Trophoblast cell (in vitro differentiated cells and primary cell): Measurements from ENCODE around the gene FAM83G.

ENCODE experiments used
- DNase-seq, 2 donors: peaks; one replicate each; pipeline ENCODE4 v3.0.0-alpha.2; 2016
- H2AFZ ChIP-seq: 2 replicates; pipeline ENCODE4 v1.6.1; 2013; ENCODE audit warnings: low read length, moderate library complexity, mild to moderate bottlenecking; ENCODE audit not compliant: insufficient read depth, poor library complexity
- H2AK5ac ChIP-seq: 2 replicates; pipeline ENCODE4 v1.6.1; 2013; ENCODE audit warnings: mild to moderate bottlenecking, low read length
- H2BK120ac ChIP-seq: 2 replicates; pipeline ENCODE4 v1.6.1; 2013; ENCODE audit warnings: low read length, mild to moderate bottlenecking, moderate library complexity; ENCODE audit not compliant: insufficient read depth, poor library complexity
- H2BK12ac ChIP-seq: 2 replicates; pipeline ENCODE4 v1.6.1; 2013; ENCODE audit warnings: mild to moderate bottlenecking, low read length, moderate library complexity
- H2BK5ac ChIP-seq: 2 replicates; pipeline ENCODE4 v1.6.1; 2013; ENCODE audit warnings: low read length, low read depth, moderate library complexity, mild to moderate bottlenecking; ENCODE audit not compliant: poor library complexity
- H3K14ac ChIP-seq: 2 replicates; pipeline ENCODE4 v1.6.1; 2013; ENCODE audit warnings: mild to moderate bottlenecking, low read length
- H3K18ac ChIP-seq: 2 replicates; pipeline ENCODE4 v1.6.1; 2013; ENCODE audit warnings: mild to moderate bottlenecking, low read length
- H3K23ac ChIP-seq: 2 replicates; pipeline ENCODE4 v1.6.1; 2013; ENCODE audit warnings: low read length
- H3K27ac ChIP-seq: 2 replicates; pipeline ENCODE4 v1.5.1; 2013; ENCODE audit warnings: low read depth, mild to moderate bottlenecking, inconsistent platforms, low read length, moderate library complexity
- H3K27me3 ChIP-seq: 2 replicates; pipeline ENCODE4 v1.6.1; 2013; ENCODE audit warnings: inconsistent platforms, mild to moderate bottlenecking, low read length, moderate library complexity; ENCODE audit not compliant: insufficient read depth
- H3K36me3 ChIP-seq, 2 experiments: 1 replicate in 1 of 2; 2 replicates in 1 of 2; pipeline ENCODE4 v1.6.1; 2013; ENCODE audit warnings: low read length in 2 of 2, mild to moderate bottlenecking in 2 of 2, moderate library complexity in 1 of 2; ENCODE audit not compliant: insufficient read depth in 2 of 2, control insufficient read depth in 1 of 2
- H3K4ac ChIP-seq: 2 replicates; pipeline ENCODE4 v1.6.1; 2013; ENCODE audit warnings: low read depth, mild to moderate bottlenecking, low read length, moderate library complexity
- H3K4me1 ChIP-seq, 2 experiments: 1 replicate in 1 of 2; 2 replicates in 1 of 2; pipeline ENCODE4 v1.6.1; 2013; ENCODE audit warnings: low read length in 2 of 2, mild to moderate bottlenecking in 2 of 2, moderate library complexity in 1 of 2; ENCODE audit not compliant: insufficient read depth in 2 of 2, control insufficient read depth in 1 of 2
- H3K4me2 ChIP-seq: 2 replicates; pipeline ENCODE4 v1.6.1; 2013; ENCODE audit warnings: inconsistent platforms, mild to moderate bottlenecking, low read length, moderate library complexity
- H3K4me3 ChIP-seq: 2 replicates; pipeline ENCODE4 v1.5.1; 2013; ENCODE audit warnings: mild to moderate bottlenecking, low read depth, low read length, inconsistent platforms
- H3K79me1 ChIP-seq: one replicate; pipeline ENCODE4 v1.6.1; 2013; ENCODE audit warnings: low read length
- H3K79me2 ChIP-seq: 2 replicates; pipeline ENCODE4 v1.6.1; 2013; ENCODE audit warnings: low read length, mild to moderate bottlenecking; ENCODE audit not compliant: control insufficient read depth, insufficient read depth, poor library complexity
- H3K9ac ChIP-seq: 2 replicates; pipeline ENCODE4 v1.6.1; 2013; ENCODE audit warnings: mild to moderate bottlenecking, low read length
- H3K9me3 ChIP-seq: 2 replicates; pipeline ENCODE4 v1.6.1; 2013; ENCODE audit warnings: low read depth, mild to moderate bottlenecking, control low read depth, inconsistent platforms, low read length; ENCODE audit not compliant: insufficient read depth
- H4K12ac ChIP-seq: 2 replicates; pipeline ENCODE4 v1.6.1; 2013; ENCODE audit warnings: low read depth, mild to moderate bottlenecking, low read length, moderate library complexity
- H4K8ac ChIP-seq: 2 replicates; pipeline ENCODE4 v1.6.1; 2013; ENCODE audit warnings: low read depth, mild to moderate bottlenecking, low read length, moderate library complexity
- H4K91ac ChIP-seq: one replicate; pipeline ENCODE4 v1.6.1; 2013; ENCODE audit warnings: low read depth, mild to moderate bottlenecking, low read length, moderate library complexity
- WGBS: extraction: QIAGEN DNeasy Blood & Tissue Kit; methylation state at CpG from one replicate; pipeline ENCODE4 v1.1.7; 2013; ENCODE audit warnings: missing lambda C conversion rate; ENCODE audit not compliant: insufficient read length, insufficient coverage; ENCODE audit errors: extremely low coverage; 5-methylcytosine and 5-hydroxymethylcytosine counted together

The FAM83G gene

GRCh38 chr17:19011581-19011980 is 7.0 kb upstream of the FAM83G start:
- H3K23ac ChIP-seq: no peak overlapping the region
- H4K12ac ChIP-seq: no peak overlapping the region
- H3K4me3 ChIP-seq: no peak overlapping the region
- H3K9me3 ChIP-seq: no peaks in the 10 kb centered on the region
- peak overlapping the region; percentile 26 for H2BK120ac ChIP-seq
- WGBS: no CpG with 5 or more reads among the region's 6 CpGs
- H3K79me2 ChIP-seq: no peaks in the 10 kb centered on the region
- no peak overlapping the region for H2AFZ ChIP-seq
- H4K91ac ChIP-seq: peak overlapping the region; percentile 59
- H3K4me2 ChIP-seq: no peak overlapping the region
- peak overlapping the region; percentile 15 for H2BK12ac ChIP-seq
- peak overlapping the region; percentile 9 for H2AK5ac ChIP-seq
- H3K27ac ChIP-seq: no peak overlapping the region
- no peak overlapping the region for H2BK5ac ChIP-seq
- no peaks in the 10 kb centered on the region for H3K36me3 ChIP-seq
- H3K14ac ChIP-seq: no peak overlapping the region
- H3K18ac ChIP-seq: no peak overlapping the region
- peaks cover 6% of the 10 kb centered on the region for H3K79me1 ChIP-seq
- no peak overlapping the region for H3K4ac ChIP-seq
- H3K4me1 ChIP-seq: peaks cover 6 to 13% of the 10 kb centered on the region in 2 experiments
- DNase-seq: no peak
- H4K8ac ChIP-seq: no peak overlapping the region
- H3K9ac ChIP-seq: no peak overlapping the region
- H3K27me3 ChIP-seq: no peaks in the 10 kb centered on the region

- H3K14ac ChIP-seq: peak overlapping the region; percentile 65
- peaks cover 6 to 13% of the 10 kb centered on the region in 2 experiments for H3K4me1 ChIP-seq
- H3K9me3 ChIP-seq: no peaks in the 10 kb centered on the region
- H3K36me3 ChIP-seq: no peaks in the 10 kb centered on the region
- WGBS: no CpG with 5 or more reads among the region's 11 CpGs
- peak overlapping the region; percentile 74 for H4K91ac ChIP-seq
- H3K79me2 ChIP-seq: no peaks in the 10 kb centered on the region
- H4K8ac ChIP-seq: peak overlapping the region; percentile 32
- no peak overlapping the region for H3K27ac ChIP-seq
- H2AFZ ChIP-seq: no peak overlapping the region
- H3K18ac ChIP-seq: peak overlapping the region; percentile 38
- H2BK12ac ChIP-seq: peak overlapping the region; percentile 26
- no peak overlapping the region for H3K4me2 ChIP-seq
- H2AK5ac ChIP-seq: no peak overlapping the region
- no peaks in the 10 kb centered on the region for H3K27me3 ChIP-seq
- no peak overlapping the region for H3K9ac ChIP-seq
- no peak overlapping the region for H3K4me3 ChIP-seq
- no peak overlapping the region for H4K12ac ChIP-seq
- H2BK120ac ChIP-seq: peak overlapping the region; percentile 52
- no peak overlapping the region for H3K4ac ChIP-seq
- peaks cover 6% of the 10 kb centered on the region for H3K79me1 ChIP-seq
- H2BK5ac ChIP-seq: no peak overlapping the region
- DNase-seq: no peak
- H3K23ac ChIP-seq: no peak overlapping the region
Measured at GRCh38 chr17:19010729-19011505, 6.4 kb upstream of the FAM83G start.

GRCh38 chr17:19009970-19010369 is 5.4 kb upstream of the FAM83G start:
- H3K14ac ChIP-seq: peak overlapping the region; percentile 25
- no peak overlapping the region for H3K18ac ChIP-seq
- H3K4me3 ChIP-seq: no peak overlapping the region
- H2BK5ac ChIP-seq: no peak overlapping the region
- no peak overlapping the region for H4K12ac ChIP-seq
- H3K23ac ChIP-seq: no peak overlapping the region
- peak overlapping the region; percentile 35 for H2AK5ac ChIP-seq
- H4K8ac ChIP-seq: no peak overlapping the region
- no peak for DNase-seq
- no peaks in the 10 kb centered on the region for H3K79me2 ChIP-seq
- no peaks in the 10 kb centered on the region for H3K9me3 ChIP-seq
- no peak overlapping the region for H2AFZ ChIP-seq
- no peaks in the 10 kb centered on the region for H3K27me3 ChIP-seq
- H3K27ac ChIP-seq: no peak overlapping the region
- peaks cover 10 to 17% of the 10 kb centered on the region in 2 experiments for H3K4me1 ChIP-seq
- H4K91ac ChIP-seq: peak overlapping the region; percentile 74
- peaks cover 9% of the 10 kb centered on the region for H3K79me1 ChIP-seq
- H3K36me3 ChIP-seq: no peaks in the 10 kb centered on the region
- peak overlapping the region; percentile 52 for H2BK120ac ChIP-seq
- H3K9ac ChIP-seq: no peak overlapping the region
- WGBS: no CpG with 5 or more reads among the region's 12 CpGs
- peak overlapping the region; percentile 6 for H3K4ac ChIP-seq
- H3K4me2 ChIP-seq: no peak overlapping the region
- H2BK12ac ChIP-seq: peak overlapping the region; percentile 15

- H3K14ac ChIP-seq: no peak overlapping the region
- no peak overlapping the region for H3K4ac ChIP-seq
- no peak overlapping the region for H3K27ac ChIP-seq
- H3K36me3 ChIP-seq: peaks cover 0 to 5% of the 10 kb centered on the region in 2 experiments
- H3K27me3 ChIP-seq: no peaks in the 10 kb centered on the region
- peaks cover 25% of the 10 kb centered on the region for H3K79me1 ChIP-seq
- H2BK5ac ChIP-seq: no peak overlapping the region
- peaks cover 12% of the 10 kb centered on the region for H3K79me2 ChIP-seq
- H4K12ac ChIP-seq: no peak overlapping the region
- no peak overlapping the region for H4K8ac ChIP-seq
- H3K18ac ChIP-seq: no peak overlapping the region
- no peak overlapping the region for H3K23ac ChIP-seq
- H3K4me1 ChIP-seq: peaks cover 29 to 31% of the 10 kb centered on the region in 2 experiments
- no peak overlapping the region for H2BK12ac ChIP-seq
- no peak overlapping the region for H3K9ac ChIP-seq
- no peak overlapping the region for H2AFZ ChIP-seq
- H2AK5ac ChIP-seq: no peak overlapping the region
- no peaks in the 10 kb centered on the region for H3K9me3 ChIP-seq
- no peak overlapping the region for H3K4me2 ChIP-seq
- no peak overlapping the region for H4K91ac ChIP-seq
- no peak overlapping the region for H3K4me3 ChIP-seq
- DNase-seq: no peak
- H2BK120ac ChIP-seq: no peak overlapping the region
Measured at GRCh38 chr17:19006698-19007097, 2.1 kb upstream of the FAM83G start.
